Hypothalamus (tissue), 51 donors: Measurements from ENCODE around the gene EGR2.

ENCODE experiments used
- DNase-seq, 51 donors: peaks; one replicate each; lab custom pipeline; 2025; lab: John Stamatoyannopoulos, UW

EGR2 gene

DNA sequence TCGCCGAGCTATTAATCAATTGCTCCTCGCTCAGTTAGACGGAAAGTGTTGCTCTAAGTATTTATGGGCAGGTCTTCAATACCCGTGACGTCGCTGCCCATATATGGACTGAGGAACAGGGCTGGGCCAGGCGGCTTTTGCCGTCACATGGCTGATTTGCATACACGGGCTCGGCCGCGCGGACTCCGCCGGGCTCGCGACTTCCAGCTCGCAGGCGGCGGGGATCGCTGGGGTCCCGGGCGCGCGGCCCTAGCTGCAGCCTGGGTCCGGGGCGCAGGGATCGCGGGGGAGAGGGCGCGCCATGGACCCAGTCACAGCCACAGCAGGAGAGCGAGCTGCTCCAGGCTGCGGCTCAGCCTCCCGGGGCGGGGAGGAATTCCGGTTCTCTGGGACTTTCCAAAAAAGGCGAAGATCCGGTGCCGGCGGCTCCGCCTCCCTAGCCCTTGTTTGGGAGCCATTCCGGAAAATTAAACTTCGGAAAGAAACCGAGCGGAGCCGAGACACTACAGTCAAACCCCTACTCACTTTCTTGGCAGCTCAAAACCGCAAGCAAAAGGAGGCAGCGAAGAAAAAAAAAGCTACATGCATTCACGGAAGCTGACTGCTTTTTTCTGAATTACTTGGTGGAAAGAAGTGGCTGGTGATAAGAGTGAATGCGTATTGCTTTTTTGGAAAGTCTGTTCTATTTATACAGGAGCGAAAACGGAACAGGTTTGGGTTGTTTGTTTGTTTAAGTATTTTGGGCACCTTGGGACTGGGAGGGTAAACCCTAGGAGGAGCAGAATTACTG is at the start of gene EGR2:
Gene EGR2, minus strand, starts transcription at position 36 of the 790 bp plus-strand sequence. CDS start 337 bp downstream, outside the sequence.
- peak; percentile 41 to 97 (median 88) for DNase-seq

DNA sequence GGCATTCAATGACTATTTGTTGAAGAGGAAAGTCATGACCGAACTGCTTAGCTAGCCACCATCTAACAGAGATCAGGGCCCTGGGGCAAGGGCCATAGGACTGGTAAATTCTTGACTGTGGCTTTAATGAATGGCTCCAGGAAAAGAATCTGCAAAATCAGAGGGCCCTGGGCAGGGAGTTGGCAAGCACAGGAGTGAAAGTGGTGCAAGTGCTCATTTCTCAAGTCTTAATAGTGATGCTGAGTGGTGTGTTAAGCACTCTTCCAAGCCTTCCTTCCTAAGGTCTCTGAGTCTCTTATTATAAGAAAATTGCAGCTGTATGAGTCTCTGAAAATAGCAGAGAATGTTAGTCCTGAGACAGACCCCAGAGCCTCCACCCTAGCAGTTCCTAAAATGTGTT is 46.3 kb upstream of the EGR2 start:
- DNase-seq = no peak

DNA sequence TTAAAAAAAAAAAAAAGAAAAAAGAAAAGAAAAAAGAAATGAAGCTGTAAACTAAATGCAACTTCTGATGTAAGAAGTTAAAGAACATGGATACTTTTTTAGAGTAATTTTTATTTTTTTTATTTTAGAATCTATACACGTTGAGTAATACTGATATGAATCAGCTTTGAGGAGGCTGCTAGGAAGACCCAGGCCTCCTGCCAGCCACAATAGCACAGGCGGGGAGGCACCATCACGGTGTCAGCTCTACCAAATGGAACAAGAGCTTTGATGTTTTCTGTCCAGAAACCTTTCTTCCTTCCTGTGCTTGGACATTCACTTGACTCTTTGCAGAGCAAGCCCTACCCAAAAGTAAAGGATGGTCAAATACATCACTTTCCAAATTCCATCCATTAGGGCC is 45.3 kb upstream of the EGR2 start:
- no peak for DNase-seq

DNA sequence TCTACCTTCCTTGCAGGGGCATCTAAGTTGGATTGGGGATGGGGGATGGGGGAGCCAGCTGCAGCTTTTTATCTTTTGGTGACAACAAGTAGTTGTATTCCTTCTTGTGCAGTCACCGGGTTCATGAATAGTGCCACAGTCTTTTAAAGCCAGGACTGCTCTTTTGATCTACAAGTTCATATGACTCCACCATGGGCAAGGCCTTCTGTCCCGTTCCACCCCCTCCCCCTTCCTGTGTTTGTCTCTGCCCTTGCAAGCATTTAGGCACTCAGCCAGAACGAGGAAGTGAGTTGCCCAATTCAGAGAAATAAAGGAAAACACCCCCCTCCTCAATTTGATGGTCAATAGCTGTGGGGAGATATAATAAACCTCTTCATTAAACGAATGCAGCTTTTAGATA is 44.8 kb upstream of the EGR2 start:
- no peak for DNase-seq

DNA sequence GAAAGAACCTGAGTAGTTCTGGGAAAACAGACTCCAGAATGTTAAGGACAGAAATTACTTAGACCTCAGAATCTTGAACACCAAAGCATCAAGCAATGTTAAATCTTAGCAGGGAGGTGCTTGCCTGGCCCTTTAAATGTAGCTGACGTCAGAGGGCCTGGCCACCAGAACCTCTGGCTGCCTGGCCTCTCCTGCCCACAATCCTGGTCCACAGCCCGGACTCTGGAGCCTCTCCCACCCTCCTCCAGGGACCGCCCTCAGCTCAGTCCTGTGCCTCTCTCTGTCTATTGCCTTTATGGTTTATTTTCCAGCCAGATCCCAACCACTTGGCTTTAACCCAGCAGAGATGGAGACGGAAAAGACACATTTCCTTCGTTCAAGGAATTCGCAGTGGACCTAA is 42.2 kb upstream of the EGR2 start:
- no peak for DNase-seq

DNA sequence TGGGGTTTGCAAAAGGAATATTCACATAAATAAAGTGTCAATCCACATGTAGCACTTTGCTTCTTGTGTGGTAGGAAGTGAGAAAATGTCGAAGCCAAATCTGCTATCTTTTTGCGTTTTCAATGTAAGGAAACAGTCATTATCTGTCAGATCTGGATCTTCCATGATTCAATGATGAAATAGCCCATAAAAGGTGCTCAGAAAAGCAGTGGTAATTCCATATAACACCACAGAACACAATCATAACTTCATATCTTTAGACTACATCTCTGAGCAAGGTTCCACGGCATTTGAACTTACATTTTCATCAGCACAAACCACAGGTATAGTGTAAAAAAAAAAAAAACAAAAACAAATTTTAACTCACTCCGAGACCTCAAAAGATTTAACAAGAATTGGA is 39.9 kb upstream of the EGR2 start:
- DNase-seq = no peak

DNA sequence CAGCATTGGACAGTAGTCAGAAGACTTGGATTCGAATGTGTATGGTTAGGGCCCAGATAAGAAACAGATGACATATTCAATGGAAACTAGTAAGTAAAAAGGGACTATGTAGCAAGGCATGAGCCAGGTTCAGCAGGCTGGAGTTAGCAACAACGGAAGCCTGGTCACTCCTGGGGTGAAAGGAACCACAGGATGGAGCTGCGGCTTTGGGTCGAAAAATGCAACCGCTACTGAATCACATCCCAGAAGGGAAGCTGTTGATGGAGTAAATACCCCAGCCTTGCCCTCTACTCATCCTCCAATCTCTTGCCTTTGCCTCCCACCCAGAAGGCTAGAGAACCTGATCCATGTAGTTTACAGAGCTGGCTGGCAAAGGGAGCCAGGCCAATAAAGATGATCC is 37.5 kb upstream of the EGR2 start:
- no peak for DNase-seq

DNA sequence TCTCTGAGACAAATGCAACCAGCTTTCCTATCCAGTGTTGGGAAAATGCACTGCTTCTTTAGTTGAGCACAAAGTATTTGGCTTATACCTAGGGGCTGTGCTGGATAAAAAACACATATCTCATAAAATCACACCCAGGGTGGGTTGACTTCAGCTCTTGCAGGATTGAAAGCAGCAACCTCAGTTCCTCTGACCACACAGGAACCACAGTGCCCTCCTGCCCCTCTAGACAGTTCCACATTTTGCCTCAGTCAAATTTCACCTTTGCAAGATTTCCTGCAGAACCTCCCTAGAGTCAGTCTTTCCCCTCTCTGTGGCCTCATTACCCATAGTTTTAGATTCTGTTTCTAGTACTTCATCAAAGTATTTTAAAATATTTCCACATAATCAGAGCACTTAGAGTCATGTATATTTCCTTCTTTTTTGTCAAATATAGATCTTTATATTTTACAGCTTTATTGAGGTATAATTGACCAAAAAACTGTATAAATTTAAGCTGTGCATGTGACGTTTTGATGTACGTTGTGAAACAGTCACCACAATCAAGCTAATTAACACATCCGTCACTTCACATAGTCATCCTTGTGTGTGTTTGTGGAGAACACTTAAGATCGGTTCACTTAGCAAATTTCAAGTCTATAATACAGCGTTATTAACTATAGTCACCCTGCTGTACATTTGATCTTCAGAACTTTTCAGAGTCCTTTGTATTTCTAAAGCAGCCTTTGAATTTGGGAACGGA is 37.0 kb upstream of the EGR2 start:
- no peak for DNase-seq

DNA sequence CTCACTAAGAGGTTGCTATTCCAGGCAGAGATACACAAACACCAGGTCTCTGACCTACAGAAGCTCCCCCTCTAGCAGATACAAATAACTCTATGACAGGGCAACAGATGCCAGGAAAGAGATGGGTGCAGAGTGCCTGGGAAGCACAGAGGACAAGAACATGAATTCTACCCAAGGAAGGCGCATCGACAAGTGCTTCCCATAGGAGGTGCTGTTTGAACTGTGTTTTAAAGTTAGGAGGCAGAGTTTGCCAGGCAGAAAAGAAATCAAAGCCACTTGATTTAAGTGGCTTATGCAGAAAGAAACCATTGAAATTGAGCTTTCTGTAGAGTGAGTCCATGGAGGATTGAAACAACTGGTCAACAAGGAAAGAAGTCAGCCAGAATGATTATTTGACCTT is 35.3 kb upstream of the EGR2 start:
- DNase-seq = no peak

DNA sequence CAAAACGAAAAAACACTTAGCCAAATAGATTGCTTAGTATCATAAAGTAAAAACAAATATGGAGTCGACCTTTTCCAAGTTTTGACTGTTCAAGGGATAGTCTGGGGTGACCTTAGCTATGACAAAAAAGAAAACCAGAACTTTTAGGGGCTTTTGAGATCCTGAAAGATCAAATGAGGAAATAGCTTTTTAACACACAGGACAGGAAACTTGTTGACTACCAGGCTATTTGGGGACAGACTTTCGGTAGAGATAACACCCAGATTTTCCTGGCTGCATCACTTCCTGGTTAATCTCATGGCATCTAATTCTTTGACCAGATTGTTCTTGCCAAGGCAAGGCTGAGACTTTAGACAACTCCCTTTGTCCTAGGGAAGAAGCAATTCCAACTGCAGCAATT is 34.5 kb upstream of the EGR2 start:
- DNase-seq = peak in 1 of 51 donors; percentile 8

DNA sequence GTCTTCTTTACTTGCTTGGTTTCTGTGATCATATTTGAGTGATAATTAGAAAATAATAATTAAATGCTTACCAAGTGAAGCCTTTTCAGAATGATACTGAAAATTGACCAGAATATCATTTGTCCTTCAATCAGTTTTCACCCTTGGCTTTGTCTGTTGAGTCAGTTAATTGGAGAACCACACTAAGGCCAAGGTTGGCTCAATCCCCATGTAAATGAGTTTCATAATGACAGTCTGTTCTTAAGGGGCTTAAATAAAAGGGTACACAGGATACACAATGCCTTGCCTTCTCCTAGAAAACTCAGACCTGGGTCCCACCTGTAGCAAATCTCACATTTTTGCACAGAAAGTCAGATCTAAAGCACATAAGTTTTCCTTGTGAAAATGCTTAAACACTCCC is 31.3 kb upstream of the EGR2 start:
- DNase-seq = no peak

DNA sequence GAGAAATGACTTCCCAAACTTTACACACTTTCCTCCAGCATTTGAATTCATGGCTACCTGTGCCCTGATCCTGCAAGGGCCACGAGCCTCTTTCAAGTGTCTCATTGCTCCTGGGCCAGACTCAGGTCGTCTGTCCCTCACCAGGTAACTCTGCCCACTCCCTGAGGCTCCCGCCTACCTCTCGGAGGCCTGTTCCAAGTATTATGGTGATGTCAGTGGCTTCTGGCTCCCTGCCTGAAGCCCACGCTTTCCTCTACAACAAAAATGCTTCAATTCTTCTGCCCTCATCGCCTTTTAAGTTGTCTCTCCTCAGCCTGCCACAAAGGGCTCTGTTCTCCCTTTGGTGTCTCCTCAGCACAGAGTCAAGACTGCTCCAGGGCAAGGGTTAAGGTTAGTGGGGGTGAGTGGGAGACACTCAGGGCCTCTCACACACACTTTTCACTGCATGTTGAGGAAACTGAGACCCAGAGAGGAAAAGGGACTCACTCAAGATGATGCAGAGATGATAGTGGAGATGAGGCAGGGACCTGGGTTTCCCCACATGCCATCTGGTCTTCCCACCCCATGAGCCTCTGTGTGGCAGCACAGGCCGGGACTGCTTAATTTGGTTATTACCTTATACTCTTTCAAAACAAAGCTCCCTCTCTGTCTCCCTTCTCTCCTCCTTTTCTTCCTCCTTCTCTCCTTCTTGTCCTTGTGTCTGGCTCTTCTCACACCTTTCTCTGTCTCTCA is 28.3 kb upstream of the EGR2 start:
- no peak for DNase-seq

DNA sequence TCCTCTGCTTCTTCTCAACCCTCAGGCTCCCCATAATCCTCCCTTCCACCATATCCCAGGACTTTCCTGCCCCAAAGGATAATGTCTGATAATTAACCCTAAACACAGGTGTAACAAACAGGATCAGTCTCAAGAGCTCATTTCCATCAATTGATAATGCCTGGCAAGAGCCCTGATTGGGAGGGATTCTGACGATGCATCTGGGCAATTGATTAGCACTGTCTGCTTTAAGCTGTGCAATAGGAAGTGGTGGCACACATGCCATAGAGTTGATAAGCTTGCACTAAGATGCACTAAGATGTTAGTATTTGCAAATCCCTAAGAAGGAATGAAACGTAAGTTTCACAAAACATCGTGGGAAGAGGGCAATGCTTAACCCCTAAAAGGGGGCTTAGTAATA is 27.4 kb upstream of the EGR2 start:
- DNase-seq = no peak

DNA sequence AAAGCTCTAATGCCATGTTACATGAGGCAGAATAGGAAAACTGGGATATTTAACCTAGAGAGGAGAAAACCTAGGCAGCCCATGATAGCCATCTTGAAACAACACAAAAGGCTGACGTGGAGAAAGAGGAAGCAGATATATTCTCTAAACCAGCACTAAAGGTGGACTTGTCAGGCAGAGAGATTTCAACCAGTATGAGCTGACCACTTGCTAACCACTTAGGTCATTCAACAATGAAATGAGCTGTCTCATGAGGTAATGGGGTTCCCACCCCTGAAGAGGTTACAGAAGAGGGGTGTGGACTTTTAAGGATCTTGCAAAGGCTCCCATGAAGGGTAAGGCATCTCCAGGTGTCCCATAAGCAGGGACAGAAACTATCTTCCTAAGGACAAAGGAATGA is 26.8 kb upstream of the EGR2 start:
- no peak for DNase-seq

DNA sequence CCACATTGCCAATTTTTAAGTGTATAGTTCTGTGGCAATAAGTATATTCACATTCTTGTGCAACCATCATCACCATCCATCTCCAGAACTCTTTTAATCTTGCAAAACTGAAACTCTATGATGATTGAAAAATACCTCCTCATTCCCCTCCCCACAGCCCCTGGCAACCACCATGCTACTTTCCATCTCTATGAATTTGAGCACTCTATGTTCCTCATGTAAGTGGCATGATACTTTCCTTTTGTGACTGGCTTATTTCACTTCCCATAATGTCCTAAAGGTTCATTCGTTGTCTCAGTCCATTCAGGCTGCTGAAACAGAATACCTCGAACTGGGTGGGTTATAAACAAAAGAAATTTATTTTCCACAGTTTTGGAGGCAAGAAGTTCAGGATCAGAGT is 23.4 kb upstream of the EGR2 start:
- no peak for DNase-seq

DNA sequence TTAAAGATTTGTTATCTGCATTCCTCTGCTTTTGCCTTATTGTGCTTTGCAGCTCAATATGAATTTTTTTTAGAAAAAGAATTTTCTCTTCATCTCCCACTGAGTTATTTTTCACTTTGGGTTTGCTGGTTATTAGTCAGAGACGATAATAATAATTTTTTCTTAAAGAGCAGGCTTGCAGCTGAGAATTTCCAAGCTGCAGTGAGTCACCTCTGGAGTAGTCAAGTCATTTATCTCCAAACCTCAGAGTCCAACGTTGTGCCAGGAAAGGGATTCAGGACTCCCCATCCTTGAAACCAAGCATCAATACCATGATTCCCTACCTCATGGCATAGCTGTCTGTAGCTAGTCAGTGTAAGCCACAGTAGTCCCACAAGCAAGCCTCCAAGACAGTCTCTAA is 15.2 kb upstream of the EGR2 start:
- DNase-seq = no peak

DNA sequence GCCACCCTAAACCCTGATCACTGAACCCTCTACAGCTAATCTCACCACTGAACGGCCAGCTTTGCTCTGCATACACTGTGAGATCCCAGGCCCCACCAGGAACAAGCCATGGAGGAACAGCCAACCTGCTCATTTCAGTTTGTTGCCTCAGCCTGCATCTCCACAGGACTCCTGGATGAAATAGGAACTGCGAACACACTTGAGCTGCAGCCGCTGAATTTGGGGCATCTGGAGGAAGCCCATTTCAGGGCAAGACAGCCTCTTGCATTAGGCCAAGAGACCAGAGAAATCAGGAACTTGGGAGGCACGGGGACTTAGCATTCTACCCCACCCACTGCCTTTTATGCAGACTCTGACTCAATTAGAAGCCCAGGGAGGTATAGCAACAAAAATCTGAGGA is 14.5 kb upstream of the EGR2 start:
- peak in 2 of 51 donors; percentile 10 to 18 for DNase-seq

DNA sequence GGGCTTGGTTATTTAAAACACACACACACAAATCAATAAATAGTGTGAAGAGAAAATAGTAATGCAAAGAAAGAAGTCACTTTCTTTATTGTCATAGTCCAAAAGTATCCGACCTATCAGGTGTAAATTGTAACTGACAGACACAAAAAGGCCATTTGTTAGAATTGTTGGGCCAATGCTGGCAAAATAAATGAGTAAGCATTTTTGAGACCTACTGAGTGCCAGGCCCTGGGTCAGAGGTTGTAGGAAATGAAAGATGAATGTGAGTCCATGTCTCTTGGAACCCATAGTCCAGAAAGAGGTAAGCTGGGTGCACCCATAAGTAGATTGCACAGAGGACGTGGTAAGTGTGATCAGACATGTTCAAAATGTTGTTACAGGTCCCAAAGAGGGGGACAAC is 13.5 kb upstream of the EGR2 start:
- no peak for DNase-seq

DNA sequence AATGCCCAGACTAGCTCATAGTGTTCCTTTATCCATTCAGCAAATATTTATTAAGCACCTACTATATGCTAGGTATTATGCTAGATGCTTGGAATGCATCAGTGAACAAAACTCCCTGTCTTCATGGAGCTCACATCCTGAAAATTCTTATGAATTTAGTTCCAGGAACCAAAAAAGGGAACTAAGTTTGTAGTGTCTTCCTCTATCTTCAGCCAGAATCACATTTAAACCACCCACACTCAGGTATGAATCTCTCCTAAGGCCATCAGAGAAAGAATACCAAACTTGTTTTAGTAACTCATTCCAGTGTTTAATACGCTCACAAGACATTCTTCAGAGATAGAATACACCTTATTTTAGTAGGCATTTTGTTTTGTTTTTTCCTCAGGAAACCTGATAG is 10.1 kb upstream of the EGR2 start:
- DNase-seq = no peak

DNA sequence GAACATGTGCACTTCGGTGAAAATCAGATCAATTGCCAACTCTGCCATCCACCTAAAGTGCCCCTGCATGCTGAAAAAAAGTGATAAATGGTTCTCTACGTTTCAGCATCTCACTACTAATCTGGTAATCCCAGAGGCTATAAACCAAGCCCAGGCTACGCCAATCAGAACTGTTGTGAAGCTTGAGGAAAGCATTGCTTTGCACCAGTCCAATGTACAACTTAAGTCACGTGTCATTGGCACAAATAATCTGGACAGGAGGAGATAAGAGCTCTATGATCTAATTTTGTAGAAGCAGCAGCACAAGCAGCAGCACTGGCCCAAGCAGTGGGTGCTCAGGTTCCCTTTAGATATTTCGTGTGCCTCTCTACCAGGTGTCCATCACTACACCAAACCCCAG is 4.4 kb upstream of the EGR2 start:
- no peak for DNase-seq

DNA sequence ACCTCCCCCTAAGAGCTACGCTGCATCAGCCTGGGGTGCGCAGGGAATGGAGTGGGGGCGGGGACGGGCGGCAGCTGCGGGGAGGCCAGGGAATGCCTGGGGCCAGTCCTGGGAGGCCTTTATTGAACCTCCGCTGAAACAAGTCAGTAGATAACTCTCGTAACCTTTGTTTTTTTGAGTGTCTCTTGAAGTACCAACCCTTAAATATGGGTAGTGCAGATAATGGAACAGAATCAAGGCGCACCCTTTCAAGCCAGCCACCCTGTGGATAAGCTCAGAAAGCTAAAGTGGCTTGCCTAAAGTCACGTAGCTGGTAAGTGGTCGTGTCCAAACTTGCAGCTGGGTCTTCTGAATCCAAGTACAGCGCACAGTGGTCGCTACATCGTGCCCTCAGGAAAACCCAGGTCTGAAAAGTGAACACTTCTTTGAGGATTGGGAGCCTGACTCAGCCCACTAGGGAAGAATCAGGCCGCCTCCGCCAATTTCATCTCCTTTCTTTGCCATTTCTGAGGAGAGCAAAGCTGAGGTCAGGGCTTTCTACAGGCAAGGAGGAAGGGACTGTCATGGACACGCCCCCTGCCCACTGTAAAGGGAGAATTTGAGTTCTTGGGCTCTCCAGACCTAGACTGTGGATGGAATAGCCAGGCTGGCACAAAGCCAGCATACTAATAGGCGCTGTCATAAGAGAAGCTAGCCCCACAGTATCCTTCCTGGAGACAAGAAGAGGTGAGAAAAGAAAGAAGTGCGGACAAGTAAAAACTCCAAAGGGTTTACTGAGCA is 3.2 kb upstream of the EGR2 start:
- DNase-seq = no peak
